Stimulated activated naive CD8-positive, alpha-beta T cell treated with anti-CD3 and anti-CD28 coated beads, Interleukin-15, Interleukin-2, amounts not matched to agents 100 ng/mL and 50 ng/mL, for 24 hours (primary cell): ENCODE measurements around the gene TRA2A.
"Not testable (repeated sequence)": the region's sequence is repeated elsewhere in the genome, so short reads cannot be mapped to it uniquely, and the experiment has no call there.

Source experiments
- H3K27ac Mint-ChIP-seq: one replicate; pipeline ENCODE4 v1.8.0; 2021; ENCODE audit warnings: mild to moderate bottlenecking, mixed read lengths
- H3K27me3 Mint-ChIP-seq: one replicate; pipeline ENCODE4 v1.8.0; 2021; ENCODE audit warnings: mixed read lengths
- H3K36me3 Mint-ChIP-seq: one replicate; pipeline ENCODE4 v1.8.0; 2021; ENCODE audit warnings: low read depth, mixed read lengths
- H3K4me1 Mint-ChIP-seq: one replicate; pipeline ENCODE4 v1.8.0; 2021; ENCODE audit warnings: low read depth, mixed read lengths
- H3K4me3 Mint-ChIP-seq: one replicate; pipeline ENCODE4 v1.8.0; 2021; ENCODE audit warnings: mild to moderate bottlenecking, mixed read lengths
- H3K9me3 Mint-ChIP-seq: one replicate; pipeline ENCODE4 v1.8.0; 2021; ENCODE audit warnings: mixed read lengths

The TRA2A gene

DNA sequence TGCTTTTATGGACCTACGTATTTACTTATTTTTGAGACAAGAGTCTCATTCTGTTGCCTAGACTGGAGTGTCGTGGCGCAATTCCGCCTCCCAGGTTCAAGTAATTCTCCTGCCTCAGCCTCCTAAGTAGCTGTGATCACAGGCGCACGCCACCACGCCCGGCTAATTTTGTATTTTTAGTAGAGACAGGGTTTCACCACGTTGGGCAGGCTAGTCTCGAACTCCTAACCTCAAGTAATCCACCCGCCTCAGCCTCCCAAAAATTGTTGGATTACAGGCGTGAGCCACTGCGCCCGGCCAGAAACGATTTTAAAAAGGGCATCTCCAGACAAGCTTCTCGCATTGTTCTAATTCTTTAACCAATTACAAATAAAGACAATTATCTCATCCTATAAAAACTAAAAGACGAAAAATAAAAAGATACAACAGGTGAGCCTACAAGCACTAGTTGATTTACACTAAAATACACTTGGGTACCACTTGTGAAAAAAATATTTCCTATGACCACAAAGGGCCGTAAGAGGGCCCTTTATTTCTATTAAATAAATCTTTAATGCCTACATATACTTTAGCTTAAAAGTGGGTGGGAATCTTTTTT lies 2.4 kb downstream of the TRA2A start:
- Mint-ChIP-seq H3K36me3 (peaks cover 35% of the 10 kb centered on the region), H3K9me3 (no peaks in the 10 kb centered on the region), H3K4me1 (peaks cover 69% of the 10 kb centered on the region), H3K4me3 (peak overlapping the region; percentile 99), H3K27ac (no peak overlapping the region), H3K27me3 (no peaks in the 10 kb centered on the region)

GRCh38 chr7:23525611-23526010 lies 6.2 kb downstream of the TRA2A start:
- H3K27me3 Mint-ChIP-seq, H3K27ac Mint-ChIP-seq, H3K9me3 Mint-ChIP-seq: not testable (repeated sequence)
- Mint-ChIP-seq H3K4me1 (peaks cover 83% of the 10 kb centered on the region), H3K4me3 (peak overlapping the region; percentile 17), H3K36me3 (peaks cover 56% of the 10 kb centered on the region)

GRCh38 chr7:23524473-23524872 lies 7.3 kb downstream of the TRA2A start:
- H3K4me1 Mint-ChIP-seq = peaks cover 72% of the 10 kb centered on the region
- peak overlapping the region; percentile 43 for H3K27ac Mint-ChIP-seq
- H3K36me3 Mint-ChIP-seq = peaks cover 50% of the 10 kb centered on the region
- H3K9me3 Mint-ChIP-seq = no peaks in the 10 kb centered on the region
- no peaks in the 10 kb centered on the region for H3K27me3 Mint-ChIP-seq
- H3K4me3 Mint-ChIP-seq = no peak overlapping the region

DNA sequence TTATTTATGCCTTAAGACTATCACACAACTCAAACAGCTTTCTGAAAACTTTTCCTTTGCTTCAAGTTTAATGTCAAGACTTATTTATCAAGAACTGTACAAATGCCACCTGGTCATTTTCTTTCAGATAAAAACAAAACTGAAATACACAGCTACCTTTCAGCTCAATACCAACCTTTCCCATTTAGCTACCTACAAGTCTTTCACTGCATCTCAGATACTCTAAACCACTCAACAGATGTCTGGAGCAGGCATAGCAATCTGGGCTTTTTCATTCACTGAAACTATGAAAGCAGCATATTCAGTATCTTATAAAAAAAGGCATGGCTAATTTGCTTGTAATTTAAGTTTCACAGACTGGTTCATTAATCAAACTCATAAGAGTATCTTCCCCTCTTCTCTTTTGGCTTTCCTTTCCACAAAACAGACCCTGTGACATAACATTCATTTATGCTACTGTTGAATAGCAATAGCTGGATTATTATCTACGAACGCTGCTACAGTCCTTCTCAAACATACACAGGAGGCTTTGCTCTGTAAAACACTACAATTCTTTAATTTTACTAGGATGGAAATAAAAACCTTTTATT lies 8.2 kb downstream of the TRA2A start:
- no peaks in the 10 kb centered on the region for H3K27me3 Mint-ChIP-seq
- H3K9me3 Mint-ChIP-seq = no peaks in the 10 kb centered on the region
- no peak overlapping the region for H3K27ac Mint-ChIP-seq
- H3K36me3 Mint-ChIP-seq = peaks cover 52% of the 10 kb centered on the region
- H3K4me3 Mint-ChIP-seq = no peak overlapping the region
- H3K4me1 Mint-ChIP-seq = peaks cover 63% of the 10 kb centered on the region

DNA sequence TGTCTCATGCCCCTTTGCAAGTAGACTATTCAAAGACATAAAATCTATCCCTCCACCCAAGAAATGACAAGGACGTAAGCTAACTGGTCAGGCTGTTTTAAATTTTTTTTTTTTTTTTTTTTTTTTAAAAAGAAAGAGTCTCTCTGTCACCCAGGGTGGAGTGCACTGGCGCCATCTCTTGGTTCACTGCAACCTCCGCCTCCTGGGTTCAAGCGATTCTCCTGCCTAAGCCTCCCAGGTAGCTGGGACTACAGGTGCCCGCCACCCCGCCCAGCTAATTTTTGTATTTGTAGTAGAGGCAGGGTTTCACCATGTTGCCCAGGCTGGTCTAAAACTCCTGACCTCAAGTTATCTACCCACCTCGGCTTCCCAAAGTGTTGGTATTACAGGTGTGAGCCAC lies 11.2 kb downstream of the TRA2A start:
- peaks cover 71% of the 10 kb centered on the region for H3K36me3 Mint-ChIP-seq
- H3K9me3 Mint-ChIP-seq = no peaks in the 10 kb centered on the region
- no peak overlapping the region for H3K4me3 Mint-ChIP-seq
- H3K27ac Mint-ChIP-seq = no peak overlapping the region
- peaks cover 44% of the 10 kb centered on the region for H3K4me1 Mint-ChIP-seq
- no peaks in the 10 kb centered on the region for H3K27me3 Mint-ChIP-seq

- Mint-ChIP-seq H3K27me3 (no peaks in the 10 kb centered on the region), H3K36me3 (peaks cover 84% of the 10 kb centered on the region), H3K27ac (peak overlapping the region; percentile 49), H3K4me1 (peaks cover 29% of the 10 kb centered on the region), H3K9me3 (no peaks in the 10 kb centered on the region), H3K4me3 (no peak overlapping the region)
These were observed 17.0 kb downstream of the TRA2A start for GRCh38 chr7:23514755-23515154.

- H3K4me3 Mint-ChIP-seq, H3K9me3 Mint-ChIP-seq, H3K27me3 Mint-ChIP-seq: not testable (repeated sequence)
- peak overlapping the region; percentile 80 for H3K27ac Mint-ChIP-seq
- H3K36me3 Mint-ChIP-seq = peaks cover 80% of the 10 kb centered on the region
- H3K4me1 Mint-ChIP-seq = peaks cover 29% of the 10 kb centered on the region
These were observed 18.0 kb downstream of the TRA2A start for GRCh38 chr7:23513746-23514145.

- no peak overlapping the region for H3K27ac Mint-ChIP-seq
- no peaks in the 10 kb centered on the region for H3K9me3 Mint-ChIP-seq
- H3K4me3 Mint-ChIP-seq = no peak overlapping the region
- H3K36me3 Mint-ChIP-seq = no peaks in the 10 kb centered on the region
- H3K27me3 Mint-ChIP-seq = no peaks in the 10 kb centered on the region
- peaks cover 4% of the 10 kb centered on the region for H3K4me1 Mint-ChIP-seq
These were observed 37.8 kb downstream of the TRA2A start for GRCh38 chr7:23494009-23494408.

GRCh38 chr7:23491502-23491901 lies 40.3 kb downstream of the TRA2A start:
- Mint-ChIP-seq H3K27ac (peak overlapping the region; percentile 87), H3K27me3 (no peaks in the 10 kb centered on the region), H3K4me3 (peak overlapping the region; percentile 88), H3K4me1 (peaks cover 4% of the 10 kb centered on the region), H3K9me3 (no peaks in the 10 kb centered on the region), H3K36me3 (no peaks in the 10 kb centered on the region)

DNA sequence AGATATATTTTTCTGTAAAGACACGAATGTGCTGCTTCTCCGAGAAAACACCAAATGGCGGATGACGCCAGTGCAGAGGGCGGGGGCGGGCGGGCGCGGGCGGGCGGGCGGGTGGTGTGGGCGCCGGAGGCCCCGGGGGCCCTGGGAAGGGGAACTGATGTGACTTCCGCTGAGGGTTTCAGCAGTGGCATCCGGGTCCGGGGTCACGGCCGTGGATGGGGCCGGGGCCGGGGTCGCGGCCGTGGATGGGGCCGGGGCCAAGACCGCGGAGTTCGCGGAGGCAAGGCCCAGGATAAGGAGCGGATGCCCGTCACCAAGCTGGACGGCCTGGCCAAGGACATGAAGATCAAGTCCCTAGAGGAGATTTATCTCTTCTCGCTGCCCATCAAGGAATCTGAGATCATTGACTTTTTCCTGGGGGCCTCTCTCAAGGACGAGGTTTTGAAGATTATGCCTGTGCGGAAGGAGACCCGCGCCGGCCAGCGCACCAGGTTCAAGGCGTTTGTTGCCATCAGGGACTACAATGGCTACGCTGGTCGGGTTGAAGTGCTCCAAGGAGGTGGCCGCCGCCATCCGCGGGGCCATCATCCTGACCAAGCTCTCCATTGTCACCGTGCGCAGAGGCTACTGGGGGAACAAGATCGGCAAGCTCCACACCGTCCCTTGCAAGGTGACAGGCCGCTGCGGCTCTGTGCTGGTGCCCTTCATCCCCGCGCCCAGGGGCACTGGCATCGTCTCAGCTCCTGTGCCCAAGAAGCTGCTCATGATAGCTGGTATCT lies 41.2 kb downstream of the TRA2A start:
- peak overlapping the region; percentile 87 for H3K27ac Mint-ChIP-seq
- H3K9me3 Mint-ChIP-seq = no peaks in the 10 kb centered on the region

DNA sequence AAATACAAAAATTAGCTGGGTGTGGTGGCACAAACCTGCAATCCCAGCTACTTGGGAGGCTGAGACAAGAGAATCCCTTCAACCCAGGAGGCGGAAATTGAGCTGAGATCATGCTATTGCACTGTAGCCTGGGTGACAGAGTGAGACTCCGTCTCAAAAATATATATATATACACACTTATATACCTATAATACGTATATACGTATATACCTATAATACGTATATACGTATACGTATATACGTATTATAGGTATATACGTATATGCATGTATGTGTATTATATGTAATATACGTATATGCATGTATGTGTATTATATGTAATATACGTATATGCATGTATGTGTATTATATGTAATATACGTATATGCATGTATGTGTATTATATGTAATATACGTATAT lies 43.1 kb downstream of the TRA2A start:
- H3K27ac Mint-ChIP-seq, H3K27me3 Mint-ChIP-seq, H3K4me1 Mint-ChIP-seq, H3K9me3 Mint-ChIP-seq, H3K4me3 Mint-ChIP-seq, H3K36me3 Mint-ChIP-seq: not testable (repeated sequence)

More for the DNA sequence above, 41.2 kb downstream of the TRA2A start:
- peaks cover 4% of the 10 kb centered on the region for H3K4me1 Mint-ChIP-seq
- H3K36me3 Mint-ChIP-seq = no peaks in the 10 kb centered on the region
- no peaks in the 10 kb centered on the region for H3K27me3 Mint-ChIP-seq
- peak overlapping the region; percentile 88 for H3K4me3 Mint-ChIP-seq

DNA sequence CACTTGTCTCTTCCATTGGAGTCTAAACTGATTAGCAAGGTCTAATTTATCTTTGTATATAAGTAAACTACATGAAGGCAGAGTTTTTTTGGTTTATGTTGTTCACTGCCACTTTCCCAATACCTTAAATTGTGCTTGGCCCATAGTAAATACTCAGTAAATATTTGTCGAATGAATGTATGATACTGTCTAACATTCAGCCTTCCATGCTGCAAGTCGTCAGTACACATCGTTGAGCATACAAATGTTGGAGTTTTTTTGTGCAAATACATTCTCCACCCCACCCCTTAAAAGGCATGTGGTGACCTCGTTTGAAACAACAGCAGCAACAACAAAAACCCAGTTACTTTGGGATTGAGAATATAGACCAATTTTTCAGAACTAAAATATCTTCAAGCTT lies 44.1 kb downstream of the TRA2A start:
- H3K27ac Mint-ChIP-seq = no peak overlapping the region
- peaks cover 7% of the 10 kb centered on the region for H3K27me3 Mint-ChIP-seq
- no peaks in the 10 kb centered on the region for H3K9me3 Mint-ChIP-seq
- no peak overlapping the region for H3K4me3 Mint-ChIP-seq
- peaks cover 4% of the 10 kb centered on the region for H3K4me1 Mint-ChIP-seq
- no peaks in the 10 kb centered on the region for H3K36me3 Mint-ChIP-seq

DNA sequence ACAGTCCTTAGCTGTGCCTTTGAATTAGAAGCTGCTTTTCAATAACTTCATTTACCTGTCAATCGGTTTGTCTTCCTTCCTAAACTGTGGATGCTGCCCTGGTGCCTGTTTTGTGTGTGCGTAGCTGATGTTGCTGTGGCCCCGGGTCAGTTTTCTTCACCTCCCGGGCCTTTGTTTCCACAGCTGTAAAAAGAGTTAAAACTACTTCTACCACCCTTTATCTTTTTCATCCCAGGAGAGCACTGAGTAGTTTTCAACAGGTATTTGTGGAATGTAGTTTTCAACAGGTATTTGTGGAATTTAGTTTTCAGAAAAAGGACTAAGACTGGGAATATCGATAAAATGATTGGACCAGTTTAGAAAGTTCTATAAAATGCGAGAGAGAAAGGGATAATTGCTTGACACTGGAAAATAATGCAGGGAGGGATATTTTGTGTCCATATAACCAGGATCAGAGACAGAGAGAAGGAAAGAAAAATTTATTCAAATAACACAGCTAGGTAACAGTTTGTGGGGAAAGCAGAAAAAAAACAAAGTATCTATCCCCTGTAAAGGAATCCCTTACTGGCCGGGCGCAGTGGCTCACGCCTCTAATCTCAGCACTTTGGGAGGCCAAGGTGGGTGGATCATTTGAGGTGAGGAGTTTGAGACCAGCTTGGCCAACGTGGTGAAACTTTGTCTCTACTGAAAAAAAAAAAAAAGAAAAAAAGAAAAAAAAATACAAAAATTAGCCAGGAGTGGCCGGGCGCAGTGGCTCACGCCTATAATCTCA lies 45.6 kb downstream of the TRA2A start:
- no peak overlapping the region for H3K27ac Mint-ChIP-seq
- H3K4me1 Mint-ChIP-seq = peaks cover 4% of the 10 kb centered on the region
- no peaks in the 10 kb centered on the region for H3K36me3 Mint-ChIP-seq
- H3K4me3 Mint-ChIP-seq = no peak overlapping the region
- H3K27me3 Mint-ChIP-seq = peaks cover 17% of the 10 kb centered on the region
- H3K9me3 Mint-ChIP-seq = no peaks in the 10 kb centered on the region

DNA sequence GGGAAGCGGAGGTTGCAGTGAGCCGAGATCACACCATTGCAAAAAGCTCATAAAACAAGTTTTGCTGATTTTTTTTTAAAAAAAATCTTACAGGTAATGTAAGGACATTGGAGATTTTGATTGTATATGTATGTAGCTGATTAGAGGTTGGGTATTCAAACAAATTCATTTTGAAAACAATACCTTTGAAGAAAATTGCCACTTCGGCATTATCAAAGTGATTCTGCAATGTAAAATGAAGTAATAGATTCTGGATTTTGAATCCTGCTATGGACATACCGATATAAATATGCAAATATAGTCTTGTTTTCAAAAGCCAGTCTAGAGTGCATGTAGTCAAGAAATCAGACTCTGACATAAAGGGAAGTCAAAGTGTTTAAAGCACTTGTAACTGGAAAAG lies 49.1 kb downstream of the TRA2A start:
- Mint-ChIP-seq H3K9me3 (no peaks in the 10 kb centered on the region), H3K4me1 (no peaks in the 10 kb centered on the region), H3K27me3 (peaks cover 36% of the 10 kb centered on the region), H3K4me3 (no peak overlapping the region), H3K36me3 (no peaks in the 10 kb centered on the region), H3K27ac (no peak overlapping the region)
